GM23338 (cell line): Measurements from ENCODE around the gene SNRPD2. TPM values are rescaled to one million over a fixed set of nuclear protein-coding genes. Genes with fewer than 3 reads are reported as not detected.

Experiments
- CREB1 ChIP-seq: fragments of 250-450 bp; sonication (Bioruptor Pico); IDR thresholded peaks from 2 replicates; pipeline ENCODE4 v1.5.0; 2020; ENCODE audit warnings: low read depth, mild to moderate bottlenecking, moderate library complexity
- EZH2 ChIP-seq: fragments of 200-600 bp; sonication (generic); IDR thresholded peaks from one replicate; pipeline ENCODE4 v1.8.0; 2017; ENCODE audit warnings: antibody characterized with exemption, mild to moderate bottlenecking, low read depth; ENCODE audit not compliant: unreplicated experiment
- EZH2phosphoT487 ChIP-seq: fragments of 200-600 bp; sonication (generic); IDR thresholded peaks from one replicate; pipeline ENCODE4 v1.8.1; 2018; ENCODE audit warnings: antibody characterized with exemption; ENCODE audit not compliant: unreplicated experiment
- ZNF114 ChIP-seq: fragments of 250-450 bp; sonication (Bioruptor Pico); IDR thresholded peaks from 2 replicates; pipeline ENCODE4 v1.5.0; 2020; ENCODE audit warnings: mild to moderate bottlenecking, moderate library complexity
- polyA plus RNA-seq: library from polyadenylated mRNA; unstranded; fragments of >200 nt; fragmentation: Nextera tagmentation; extraction: Ambion mirVana; gene quantifications from 2 replicates; pipeline ENCODE4 v1.2.1, GENCODE V29; 2016
- total RNA-seq: library from RNA; depleted of rRNA; stranded (reverse); fragments of >200 nt; shearing (Covaris generic); gene quantifications from 2 replicates; pipeline ENCODE4 v1.2.3, GENCODE V29; 2014
- TF ChIP-seq, protein P1 (sequence below): fragments of 250-450 bp; sonication (Bioruptor Pico); IDR thresholded peaks from 2 replicates; pipeline ENCODE4 v1.5.0; 2020; ENCODE audit warnings: mild to moderate bottlenecking, moderate library complexity
- TF ChIP-seq, protein P2 (sequence below): IDR thresholded peaks from 2 replicates; pipeline ENCODE4 v1.6.1; 2016; ENCODE audit warnings: antibody characterized with exemption

The SNRPD2 gene
- total and polyA plus RNA-seq, 2 experiments from 2014 or later: 169 to 1,375 TPM

DNA sequence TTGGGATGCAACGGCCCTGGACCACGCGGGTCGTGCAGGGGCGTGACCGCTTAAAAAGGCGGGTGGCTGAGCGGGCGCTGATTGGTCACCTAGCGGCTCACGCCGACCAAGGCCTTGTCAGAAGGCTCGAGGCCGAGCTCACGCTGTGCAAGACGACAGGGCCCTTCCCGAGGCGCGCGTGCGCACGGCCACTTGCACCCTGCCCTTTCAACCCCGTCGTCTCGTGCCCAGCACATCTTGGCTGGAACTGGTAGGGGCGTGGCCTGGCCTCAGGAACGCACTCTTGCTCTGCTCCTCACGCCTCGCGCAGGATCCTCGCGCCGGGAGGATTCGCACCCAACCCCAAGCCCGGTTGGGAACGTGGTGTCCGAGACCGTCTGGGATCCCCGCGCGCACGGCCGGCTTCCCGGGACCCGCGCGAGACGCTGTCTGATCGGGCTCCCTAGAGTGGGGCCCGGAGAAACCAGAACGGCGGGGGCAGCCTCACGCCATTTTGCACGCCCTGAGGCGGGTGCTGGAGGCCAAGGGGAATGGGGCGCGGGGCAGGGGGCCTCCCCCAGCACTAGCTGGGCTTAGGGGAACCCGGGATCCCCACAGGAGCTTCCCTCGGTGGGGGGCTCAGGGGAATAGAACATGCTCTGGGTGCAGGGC, 41.5 kb upstream of the SNRPD2 start, which contains the start of gene MEIOSIN (continued):
- TF ChIP-seq, protein P1, sequence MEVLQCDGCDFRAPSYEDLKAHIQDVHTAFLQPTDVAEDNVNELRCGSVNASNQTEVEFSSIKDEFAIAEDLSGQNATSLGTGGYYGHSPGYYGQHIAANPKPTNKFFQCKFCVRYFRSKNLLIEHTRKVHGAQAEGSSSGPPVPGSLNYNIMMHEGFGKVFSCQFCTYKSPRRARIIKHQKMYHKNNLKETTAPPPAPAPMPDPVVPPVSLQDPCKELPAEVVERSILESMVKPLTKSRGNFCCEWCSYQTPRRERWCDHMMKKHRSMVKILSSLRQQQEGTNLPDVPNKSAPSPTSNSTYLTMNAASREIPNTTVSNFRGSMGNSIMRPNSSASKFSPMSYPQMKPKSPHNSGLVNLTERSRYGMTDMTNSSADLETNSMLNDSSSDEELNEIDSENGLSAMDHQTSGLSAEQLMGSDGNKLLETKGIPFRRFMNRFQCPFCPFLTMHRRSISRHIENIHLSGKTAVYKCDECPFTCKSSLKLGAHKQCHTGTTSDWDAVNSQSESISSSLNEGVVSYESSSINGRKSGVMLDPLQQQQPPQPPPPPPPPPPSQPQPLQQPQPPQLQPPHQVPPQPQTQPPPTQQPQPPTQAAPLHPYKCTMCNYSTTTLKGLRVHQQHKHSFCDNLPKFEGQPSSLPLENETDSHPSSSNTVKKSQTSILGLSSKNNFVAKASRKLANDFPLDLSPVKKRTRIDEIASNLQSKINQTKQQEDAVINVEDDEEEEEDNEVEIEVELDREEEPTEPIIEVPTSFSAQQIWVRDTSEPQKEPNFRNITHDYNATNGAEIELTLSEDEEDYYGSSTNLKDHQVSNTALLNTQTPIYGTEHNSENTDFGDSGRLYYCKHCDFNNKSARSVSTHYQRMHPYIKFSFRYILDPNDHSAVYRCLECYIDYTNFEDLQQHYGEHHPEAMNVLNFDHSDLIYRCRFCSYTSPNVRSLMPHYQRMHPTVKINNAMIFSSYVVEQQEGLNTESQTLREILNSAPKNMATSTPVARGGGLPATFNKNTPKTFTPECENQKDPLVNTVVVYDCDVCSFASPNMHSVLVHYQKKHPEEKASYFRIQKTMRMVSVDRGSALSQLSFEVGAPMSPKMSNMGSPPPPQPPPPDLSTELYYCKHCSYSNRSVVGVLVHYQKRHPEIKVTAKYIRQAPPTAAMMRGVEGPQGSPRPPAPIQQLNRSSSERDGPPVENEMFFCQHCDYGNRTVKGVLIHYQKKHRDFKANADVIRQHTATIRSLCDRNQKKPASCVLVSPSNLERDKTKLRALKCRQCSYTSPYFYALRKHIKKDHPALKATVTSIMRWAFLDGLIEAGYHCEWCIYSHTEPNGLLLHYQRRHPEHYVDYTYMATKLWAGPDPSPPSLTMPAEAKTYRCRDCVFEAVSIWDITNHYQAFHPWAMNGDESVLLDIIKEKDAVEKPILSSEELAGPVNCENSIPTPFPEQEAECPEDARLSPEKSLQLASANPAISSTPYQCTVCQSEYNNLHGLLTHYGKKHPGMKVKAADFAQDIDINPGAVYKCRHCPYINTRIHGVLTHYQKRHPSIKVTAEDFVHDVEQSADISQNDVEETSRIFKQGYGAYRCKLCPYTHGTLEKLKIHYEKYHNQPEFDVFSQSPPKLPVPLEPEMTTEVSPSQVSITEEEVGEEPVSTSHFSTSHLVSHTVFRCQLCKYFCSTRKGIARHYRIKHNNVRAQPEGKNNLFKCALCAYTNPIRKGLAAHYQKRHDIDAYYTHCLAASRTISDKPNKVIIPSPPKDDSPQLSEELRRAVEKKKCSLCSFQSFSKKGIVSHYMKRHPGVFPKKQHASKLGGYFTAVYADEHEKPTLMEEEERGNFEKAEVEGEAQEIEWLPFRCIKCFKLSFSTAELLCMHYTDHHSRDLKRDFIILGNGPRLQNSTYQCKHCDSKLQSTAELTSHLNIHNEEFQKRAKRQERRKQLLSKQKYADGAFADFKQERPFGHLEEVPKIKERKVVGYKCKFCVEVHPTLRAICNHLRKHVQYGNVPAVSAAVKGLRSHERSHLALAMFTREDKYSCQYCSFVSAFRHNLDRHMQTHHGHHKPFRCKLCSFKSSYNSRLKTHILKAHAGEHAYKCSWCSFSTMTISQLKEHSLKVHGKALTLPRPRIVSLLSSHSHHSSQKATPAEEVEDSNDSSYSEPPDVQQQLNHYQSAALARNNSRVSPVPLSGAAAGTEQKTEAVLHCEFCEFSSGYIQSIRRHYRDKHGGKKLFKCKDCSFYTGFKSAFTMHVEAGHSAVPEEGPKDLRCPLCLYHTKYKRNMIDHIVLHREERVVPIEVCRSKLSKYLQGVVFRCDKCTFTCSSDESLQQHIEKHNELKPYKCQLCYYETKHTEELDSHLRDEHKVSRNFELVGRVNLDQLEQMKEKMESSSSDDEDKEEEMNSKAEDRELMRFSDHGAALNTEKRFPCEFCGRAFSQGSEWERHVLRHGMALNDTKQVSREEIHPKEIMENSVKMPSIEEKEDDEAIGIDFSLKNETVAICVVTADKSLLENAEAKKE (CRISPR knock-in tag): no peak
- TF ChIP-seq, protein P2, sequence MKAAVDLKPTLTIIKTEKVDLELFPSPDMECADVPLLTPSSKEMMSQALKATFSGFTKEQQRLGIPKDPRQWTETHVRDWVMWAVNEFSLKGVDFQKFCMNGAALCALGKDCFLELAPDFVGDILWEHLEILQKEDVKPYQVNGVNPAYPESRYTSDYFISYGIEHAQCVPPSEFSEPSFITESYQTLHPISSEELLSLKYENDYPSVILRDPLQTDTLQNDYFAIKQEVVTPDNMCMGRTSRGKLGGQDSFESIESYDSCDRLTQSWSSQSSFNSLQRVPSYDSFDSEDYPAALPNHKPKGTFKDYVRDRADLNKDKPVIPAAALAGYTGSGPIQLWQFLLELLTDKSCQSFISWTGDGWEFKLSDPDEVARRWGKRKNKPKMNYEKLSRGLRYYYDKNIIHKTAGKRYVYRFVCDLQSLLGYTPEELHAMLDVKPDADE: no peak
- TF ChIP-seq EZH2 (no peak), EZH2phosphoT487 (no peak), ZNF114 (CRISPR knock-in tag) (no peak), CREB1 (no peak)
